DMS153 treated with DMSO at 0.1 percent for 48 hours (cell line): ENCODE data around the gene XCR1.

ENCODE experiments used
- DNase-seq: peaks from one replicate; lab custom pipeline; 2025; ENCODE audit not compliant: unreplicated experiment; lab: John Stamatoyannopoulos, UW

The XCR1 gene

DNA sequence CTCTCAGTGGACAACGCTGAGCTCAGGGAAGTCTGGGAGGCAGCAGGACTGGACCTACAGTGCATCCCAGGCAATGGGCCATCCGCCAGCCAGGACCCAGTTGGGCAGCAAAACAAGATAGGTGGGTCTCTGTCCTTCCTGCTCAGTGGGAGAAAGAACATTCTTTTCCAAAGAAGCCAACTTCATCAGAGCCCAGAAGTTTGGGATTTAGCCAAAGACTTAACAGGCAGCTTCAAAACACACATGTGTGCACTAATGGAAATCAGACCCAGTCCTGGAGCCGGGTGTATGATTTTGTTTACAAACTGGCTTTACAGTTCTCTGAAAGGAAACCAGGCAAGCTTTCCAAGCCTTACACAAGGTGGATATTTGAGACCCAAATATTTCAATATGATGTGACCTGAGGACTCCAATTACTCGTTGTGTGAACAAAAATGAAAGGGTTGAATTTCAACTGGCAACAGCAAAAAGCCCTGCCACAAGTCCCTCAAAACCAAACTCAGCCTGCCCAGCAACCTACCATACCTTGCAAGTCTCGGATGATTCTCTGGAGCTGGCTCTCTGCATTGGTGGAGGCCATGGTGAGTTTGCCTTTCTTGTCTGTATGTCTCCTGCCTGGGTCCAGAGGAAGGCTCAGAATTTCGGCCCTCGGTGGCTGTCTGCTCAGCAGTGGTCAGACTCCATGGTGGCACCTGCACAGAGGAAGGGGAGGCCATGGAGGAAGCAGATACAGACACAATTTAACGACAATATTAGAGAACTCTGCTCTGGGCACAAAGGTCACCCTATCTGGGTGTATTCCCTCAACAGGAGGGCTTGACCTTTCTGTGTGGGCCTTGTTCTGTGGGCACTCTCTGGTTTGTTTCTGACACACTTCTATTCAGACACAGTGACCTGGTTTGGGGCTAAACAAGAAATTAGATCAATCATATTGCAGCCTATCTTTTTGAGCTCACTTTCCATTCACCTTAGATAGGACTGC is 42.7 kb downstream of the XCR1 start:
- DNase-seq, result no peak

DNA sequence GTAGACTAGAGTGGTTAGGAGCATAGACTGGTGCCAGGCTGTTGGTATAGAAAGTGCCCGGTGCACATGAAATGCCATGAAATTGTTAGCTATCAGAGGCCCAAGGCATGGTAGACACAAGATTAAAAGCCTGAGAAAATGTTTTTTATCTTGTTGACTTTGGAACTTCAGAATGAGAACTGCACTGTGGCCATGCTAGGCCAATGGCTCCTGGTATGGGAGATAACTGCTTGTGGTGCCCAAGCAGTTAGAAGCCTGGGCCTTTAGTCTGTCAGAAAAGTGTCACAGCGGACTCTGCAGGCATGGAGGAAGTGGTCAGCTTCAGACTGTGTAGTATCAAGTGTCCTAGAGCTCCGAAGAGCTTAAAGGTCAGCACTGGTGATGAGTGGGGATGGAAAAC is 43.5 kb downstream of the XCR1 start:
- DNase-seq, result no peak

DNA sequence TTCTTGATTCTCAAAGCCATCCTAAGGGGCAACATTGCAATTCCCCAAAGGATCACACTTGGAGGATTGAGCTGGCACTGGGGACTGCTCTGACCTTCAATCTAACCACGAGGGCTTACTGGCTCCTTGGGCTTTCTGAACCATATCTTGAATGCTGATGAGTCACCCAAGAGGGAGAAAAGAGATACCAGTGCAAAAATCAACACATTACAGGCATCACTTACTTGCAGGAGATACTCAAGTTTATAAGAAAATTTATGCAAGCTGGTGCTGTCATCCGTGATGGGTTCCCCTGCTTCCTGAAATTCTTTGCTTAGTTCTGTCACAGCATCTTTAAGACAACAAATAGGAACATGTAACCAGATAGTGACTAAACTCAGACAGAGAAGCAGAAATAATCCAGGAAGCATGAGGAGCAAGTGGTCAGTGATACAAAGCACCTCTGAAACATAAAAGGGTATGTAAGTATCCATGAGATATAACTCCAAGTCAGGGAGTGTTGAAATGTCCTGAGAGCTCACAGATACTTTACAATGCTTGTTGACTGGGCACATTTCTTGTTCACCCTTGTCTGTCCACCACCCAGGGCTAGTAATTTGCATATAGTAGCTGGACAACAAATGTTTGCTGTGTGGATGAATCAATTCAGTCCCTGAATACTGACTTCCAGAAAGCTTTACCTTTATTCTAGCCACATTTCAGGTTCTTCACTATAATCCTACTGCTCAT is 45.8 kb downstream of the XCR1 start:
- no peak for DNase-seq

DNA sequence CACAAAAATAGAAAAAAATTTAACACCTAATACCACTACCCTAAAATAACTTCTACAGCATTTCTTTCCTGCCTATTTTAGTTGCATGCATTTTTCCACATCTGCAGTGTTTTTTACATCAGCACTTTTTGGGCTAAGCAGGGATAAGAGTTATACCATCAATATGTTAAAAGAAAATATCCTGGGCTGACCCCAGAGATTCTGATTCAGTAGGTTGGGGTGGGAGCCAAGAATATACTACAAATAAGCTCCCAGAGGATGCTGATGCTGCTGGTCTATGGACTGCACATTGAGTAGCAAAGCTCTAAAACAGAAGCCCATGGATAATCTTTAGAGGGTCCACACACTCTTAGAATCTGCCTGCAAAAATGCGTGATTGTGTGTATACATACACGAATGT is 46.5 kb downstream of the XCR1 start:
- DNase-seq, result no peak

DNA sequence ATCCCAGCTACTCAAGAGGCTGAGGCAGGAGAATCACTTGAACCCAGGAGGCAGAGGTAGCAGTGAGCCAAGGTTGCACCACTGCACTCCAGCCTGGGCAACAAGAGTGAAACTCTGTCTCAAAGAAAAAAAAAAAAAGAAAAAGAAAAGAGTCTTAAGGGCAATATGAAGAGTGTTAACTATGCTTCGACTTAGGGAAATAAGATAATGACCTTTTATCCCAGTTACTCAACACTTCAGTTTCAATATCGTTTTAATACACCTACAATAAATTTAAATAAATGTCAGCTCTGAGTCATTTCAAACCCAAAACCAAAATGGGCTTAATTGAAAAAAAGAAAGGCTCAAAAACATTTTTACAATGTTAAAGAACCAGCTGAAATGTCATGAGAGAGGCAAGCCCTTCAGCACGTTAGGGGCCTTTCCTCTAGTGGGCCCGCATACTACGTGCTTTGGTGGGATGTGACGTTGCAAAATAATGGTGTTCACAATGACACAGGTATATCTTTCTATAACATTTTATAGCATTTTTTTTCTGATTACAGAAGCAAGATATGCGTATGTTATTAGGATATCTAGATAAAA is 47.0 kb downstream of the XCR1 start:
- no peak for DNase-seq

DNA sequence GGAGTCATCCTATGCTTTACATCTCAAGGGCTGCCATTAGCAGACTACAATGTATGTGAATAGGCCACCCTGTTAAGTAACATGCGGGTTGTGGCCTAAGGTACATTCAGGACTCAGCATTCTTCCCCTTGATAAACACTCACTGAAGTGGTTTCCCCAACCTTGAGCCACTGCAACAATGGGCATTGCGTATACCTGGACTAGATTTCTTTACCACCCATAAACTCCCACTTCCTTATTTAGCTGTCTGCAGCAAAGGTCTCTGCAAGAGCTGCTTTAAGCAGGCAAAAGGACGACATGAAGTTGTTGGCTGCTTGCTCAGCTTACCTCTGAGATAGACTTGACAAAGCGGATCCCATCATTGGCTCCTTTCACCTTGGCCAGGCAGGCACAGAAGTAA is 47.9 kb downstream of the XCR1 start:
- no peak for DNase-seq

DNA sequence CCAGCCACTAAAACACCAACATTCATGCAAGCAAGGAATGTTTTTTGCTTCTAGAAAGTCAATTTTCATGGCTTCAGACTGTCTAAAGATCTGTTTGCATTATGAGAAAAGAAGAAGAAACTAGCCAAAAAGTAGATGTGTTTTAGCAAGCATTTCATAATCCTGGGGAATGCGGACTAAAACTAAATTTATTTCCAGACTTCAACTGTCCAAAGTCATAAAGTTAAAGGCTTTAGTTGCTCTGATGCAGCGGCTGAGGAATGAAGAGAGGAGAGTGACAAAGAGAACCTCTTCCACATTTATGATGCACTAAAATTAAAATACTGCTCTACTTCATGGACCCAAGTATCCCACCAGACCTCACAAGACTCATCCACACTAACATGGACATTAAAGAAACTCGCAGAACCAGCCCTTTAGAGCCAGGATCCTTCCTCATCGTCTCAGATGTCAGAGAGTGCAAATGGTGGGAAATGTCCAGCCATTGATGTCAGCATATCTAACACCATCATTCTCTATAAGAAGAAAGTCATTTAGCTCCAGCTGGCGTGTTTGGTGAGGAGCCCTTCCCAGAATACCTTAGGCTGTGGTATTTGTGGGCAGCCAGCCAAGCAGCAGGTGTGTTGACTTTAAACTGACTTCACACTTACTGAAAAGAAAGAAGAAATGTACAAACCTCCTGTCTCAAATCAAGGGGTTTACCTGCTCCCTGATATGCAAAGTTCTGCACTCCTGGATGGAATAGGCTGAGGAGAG is 49.1 kb downstream of the XCR1 start:
- no peak for DNase-seq

DNA sequence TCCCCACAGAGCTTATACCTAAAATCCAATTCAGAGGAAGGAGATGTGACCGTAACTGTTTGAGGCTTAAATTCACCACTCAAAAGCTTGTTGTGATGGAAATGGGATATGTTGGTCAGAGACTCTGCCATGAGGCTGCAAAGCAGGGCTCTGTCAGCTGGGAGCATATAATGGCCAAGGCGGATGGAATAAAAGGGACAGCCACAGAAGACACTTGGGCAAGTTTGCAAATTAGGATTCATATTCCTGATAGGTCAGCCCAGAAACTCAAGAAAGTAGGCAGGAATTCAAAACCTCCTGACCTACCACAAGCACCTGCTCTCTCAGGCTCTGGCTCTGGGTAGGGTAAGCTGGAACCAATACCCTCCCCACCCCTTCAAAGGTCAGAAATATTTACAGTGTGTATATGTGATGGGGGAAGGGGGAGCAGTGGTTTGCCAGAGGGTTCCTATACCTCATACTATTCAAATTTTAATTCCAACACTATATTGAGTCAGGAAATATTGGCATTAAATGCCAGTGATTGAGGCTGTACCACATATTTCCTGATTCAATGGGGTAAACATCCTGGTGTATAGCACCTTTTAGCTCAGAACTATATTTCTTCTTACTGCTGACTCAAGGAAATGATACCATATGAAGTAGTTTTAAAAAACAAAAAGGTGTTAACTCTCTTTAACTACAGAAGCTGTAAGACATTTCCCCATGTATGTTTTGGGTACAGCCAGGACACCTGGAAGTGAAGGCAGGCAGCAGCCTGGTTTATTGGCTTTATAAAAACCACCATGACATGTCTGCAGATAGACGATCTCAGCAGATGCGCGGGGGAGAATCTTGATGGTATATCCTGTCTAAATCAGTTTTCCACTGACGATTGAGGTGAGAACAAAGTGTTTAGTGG is 50.8 kb downstream of the XCR1 start:
- no peak for DNase-seq

DNA sequence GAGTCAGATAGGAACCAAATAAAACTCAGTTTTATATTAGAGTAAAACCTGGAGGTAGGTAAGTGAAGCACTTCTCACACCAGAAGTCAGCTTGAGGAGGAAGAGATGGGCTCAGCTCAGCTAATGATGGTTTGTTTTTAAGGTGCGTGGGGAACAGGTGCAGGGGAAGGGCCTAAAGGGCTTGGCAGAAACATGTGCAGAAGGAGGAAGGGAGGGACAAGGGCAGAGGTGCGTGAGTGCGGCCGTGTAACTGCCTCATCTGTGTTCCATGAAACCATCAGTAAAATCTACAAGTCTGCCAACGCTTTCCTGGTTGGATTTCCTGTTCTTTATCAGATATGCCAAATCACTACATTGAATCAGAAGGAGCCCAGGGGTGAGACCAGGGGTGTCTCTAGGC is 51.6 kb downstream of the XCR1 start:
- DNase-seq, result no peak

DNA sequence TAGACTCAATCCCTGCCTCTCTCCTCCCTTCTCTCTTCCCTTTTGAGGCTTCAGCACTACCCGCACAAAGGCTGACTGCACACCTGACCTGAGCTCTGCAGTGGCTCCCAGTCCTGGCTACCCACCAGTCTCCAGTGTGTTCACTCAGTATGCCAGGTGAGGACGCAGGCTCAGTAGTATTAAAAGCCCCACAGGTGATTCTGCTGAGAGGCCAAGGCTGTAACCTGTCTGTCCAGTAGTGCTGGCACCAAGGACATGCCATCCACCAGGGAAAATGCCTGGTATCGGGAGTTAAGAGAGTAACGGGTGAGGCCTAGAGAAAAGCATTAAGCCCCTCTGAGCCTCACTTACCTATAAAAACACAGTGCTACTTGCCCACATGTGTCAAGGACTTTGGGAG is 52.6 kb downstream of the XCR1 start:
- DNase-seq, result no peak

DNA sequence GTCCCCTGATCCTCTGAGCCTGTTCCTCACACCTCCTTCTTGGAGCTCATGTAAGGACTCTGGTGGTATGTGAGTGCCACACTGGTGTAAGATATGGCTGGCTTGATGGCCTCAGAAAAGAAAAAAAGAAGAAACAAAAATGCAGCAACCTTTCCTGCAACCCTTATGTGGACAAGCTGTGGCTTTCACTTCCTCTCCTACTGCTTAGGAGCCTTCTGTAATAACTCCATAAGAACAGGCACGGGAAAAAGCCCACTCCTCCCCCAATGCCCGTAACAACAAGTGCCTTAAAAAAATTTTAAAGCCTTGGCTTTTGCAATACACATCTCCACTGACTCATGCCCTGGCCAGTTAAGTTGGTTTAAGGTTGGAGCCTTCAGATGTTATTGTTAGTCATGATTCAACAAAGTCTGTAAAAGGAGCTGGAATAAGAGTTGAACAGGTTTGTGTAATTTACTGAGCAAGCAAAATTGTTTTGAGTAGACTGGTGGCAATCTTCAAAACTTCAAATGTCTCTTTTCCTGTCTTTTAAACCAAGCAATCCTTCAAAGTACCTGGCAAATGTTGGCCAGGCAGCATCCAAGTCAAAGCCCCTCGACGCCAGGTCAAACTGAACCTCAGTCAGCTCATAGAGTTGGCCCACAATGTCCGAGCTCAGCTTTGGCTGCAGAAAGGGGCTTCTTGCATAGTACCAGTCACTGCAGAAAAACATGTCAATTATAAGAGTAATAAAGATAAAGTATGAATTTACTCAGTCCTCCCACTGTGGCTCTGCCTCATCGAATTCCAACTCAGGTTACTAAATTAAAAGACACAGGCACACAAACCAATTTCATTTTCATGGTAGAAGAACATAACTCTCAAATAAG is 54.5 kb downstream of the XCR1 start:
- no peak for DNase-seq

DNA sequence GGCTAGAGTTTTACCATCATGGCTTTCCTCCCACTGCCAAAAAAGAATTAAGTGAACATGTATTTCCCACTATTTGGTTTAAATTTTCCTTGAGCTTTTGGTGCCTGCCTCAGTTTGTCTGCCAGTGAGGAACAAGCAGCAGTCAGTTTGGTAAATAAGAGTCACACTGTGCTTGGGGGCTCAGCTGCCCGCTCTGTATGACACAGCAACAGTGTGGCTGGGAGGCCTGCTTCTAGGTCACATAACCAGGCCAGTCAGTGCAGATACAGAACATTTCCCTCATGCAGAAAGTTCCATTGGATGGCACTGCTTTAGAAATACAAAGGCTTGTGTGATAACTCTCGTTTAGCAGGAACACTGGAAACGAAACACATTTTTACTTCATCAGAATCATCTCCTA is 57.3 kb downstream of the XCR1 start:
- no peak for DNase-seq

DNA sequence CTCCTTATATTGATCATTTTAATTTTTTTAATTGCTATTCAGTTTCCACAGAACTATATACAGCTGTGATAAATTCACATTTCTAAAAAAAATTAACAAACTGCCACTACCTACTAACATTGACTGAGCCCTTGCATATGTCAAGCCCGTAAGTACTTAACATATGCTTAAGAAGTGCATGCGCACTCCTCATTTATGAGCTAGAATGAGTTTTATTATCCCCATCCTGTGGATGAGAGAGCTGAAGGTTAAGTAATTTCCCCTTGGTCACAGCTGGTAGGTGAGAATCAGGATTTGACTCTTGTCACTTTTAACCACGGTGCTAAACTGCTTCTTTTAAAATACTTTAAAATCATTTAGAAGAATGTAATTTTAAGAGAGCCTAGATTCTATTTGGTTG is 58.2 kb downstream of the XCR1 start:
- no peak for DNase-seq

DNA sequence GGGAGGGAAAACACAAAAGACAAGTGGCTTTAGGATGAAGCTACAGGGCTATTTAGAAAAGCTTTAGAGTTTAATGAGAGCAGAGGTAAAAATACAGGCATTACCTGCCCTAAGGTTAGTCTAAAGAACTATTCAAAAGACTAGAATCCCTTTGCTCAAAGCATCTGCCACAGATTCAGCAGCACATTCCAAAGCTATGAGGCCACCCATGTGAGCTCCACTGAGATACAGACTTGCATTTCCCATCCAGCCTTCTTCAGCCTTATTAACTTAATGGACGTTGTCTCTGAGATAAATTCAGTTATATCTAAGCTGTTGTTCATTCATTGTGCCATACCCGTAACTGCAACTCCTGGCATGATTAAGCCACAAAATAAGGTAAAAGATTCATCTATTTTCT is 58.6 kb downstream of the XCR1 start:
- no peak for DNase-seq

DNA sequence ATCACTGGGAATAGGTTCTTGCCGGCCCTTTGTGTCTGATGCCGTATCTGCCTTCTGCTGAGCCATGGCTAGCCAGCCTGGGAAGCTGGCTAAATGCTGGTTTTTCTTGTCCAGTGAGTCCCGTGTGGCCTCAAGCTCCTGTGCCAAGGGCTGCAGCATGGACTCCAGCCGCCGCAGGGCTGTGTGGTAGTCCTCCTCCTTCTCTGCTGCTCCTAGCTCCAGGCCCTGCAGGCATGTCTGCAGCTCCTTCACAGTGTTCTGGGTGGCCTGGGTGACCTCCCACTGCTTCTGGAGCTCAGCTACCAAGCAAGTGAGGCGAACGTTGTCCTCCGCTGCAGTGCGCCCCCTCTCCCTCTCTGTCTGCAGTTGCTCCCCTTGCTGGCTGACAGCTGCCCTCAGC is 59.1 kb downstream of the XCR1 start:
- DNase-seq, result no peak

DNA sequence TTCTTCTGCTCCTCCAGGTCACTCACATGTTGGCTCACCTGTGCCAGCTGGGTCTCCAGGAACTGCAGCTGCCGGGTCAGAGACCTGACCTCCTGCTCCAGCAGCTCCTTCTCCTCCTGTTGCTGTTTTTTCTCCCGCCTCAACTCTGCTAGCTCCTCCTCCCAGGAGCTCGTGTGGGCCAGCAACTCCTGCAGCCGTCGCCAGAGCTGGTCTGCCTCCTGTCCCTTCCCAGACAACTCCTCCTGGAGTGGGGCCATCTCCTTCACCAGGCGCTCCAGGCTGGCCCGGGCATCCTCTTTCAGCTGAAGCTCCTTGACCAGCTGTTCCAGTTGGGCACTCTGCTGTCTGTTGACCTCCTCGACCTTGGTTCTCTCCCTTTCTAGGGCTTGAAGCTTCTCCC is 59.6 kb downstream of the XCR1 start:
- DNase-seq, result no peak
